CD4-positive, alpha-beta T cell treated with Interleukin-4 for 1 hour (primary cell): ENCODE measurements around the gene SLC30A10.
A peak's percentile ranks its signal among the peaks of the same experiment; 100 is the strongest.
"Not testable (repeated sequence)": the region's sequence is repeated elsewhere in the genome, so short reads cannot be mapped to it uniquely, and the experiment has no call there.

Experiments
- DNase-seq, 2 donors: peaks; one replicate each; pipeline ENCODE4 v3.0.0-alpha.2; 2020 to 2022

The SLC30A10 gene

GRCh38 chr1:219927956-219928790 is at the start of gene SLC30A10:
Gene SLC30A10, minus strand, starts transcription at chr1:219928557. Its CDS starts 117 bp downstream, at chr1:219928440.
- DNase-seq = no peak

GRCh38 chr1:219973213-219973612 is 44.9 kb upstream of the SLC30A10 start:
- DNase-seq = no peak

- no peak for DNase-seq
Measured at GRCh38 chr1:219967361-219967760, 39.0 kb upstream of the SLC30A10 start.

DNA sequence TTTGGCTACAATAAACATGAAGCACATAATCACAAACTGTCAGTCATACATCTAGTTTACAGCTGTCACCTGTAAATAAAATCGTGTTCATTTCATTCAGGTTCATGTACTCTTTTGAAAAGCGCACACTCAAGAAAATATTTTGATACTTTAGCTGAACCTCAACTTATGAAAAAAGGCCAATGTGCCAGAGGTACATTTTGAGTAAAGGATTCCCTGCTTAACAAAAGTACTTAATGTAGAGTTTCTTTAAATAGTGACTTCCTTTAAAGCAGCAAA is 37.7 kb upstream of the SLC30A10 start:
- DNase-seq = no peak

- no peak for DNase-seq
Measured at GRCh38 chr1:219965285-219966070, 37.1 kb upstream of the SLC30A10 start.

GRCh38 chr1:219963432-219963831 is 35.1 kb upstream of the SLC30A10 start:
- DNase-seq = no peak

- DNase-seq = no peak
Measured at GRCh38 chr1:219961684-219962083, 33.3 kb upstream of the SLC30A10 start.

- no peak for DNase-seq
Measured at GRCh38 chr1:219959540-219960203, 31.3 kb upstream of the SLC30A10 start.

- no peak for DNase-seq
Measured at GRCh38 chr1:219958875-219959417, 30.6 kb upstream of the SLC30A10 start.

DNA sequence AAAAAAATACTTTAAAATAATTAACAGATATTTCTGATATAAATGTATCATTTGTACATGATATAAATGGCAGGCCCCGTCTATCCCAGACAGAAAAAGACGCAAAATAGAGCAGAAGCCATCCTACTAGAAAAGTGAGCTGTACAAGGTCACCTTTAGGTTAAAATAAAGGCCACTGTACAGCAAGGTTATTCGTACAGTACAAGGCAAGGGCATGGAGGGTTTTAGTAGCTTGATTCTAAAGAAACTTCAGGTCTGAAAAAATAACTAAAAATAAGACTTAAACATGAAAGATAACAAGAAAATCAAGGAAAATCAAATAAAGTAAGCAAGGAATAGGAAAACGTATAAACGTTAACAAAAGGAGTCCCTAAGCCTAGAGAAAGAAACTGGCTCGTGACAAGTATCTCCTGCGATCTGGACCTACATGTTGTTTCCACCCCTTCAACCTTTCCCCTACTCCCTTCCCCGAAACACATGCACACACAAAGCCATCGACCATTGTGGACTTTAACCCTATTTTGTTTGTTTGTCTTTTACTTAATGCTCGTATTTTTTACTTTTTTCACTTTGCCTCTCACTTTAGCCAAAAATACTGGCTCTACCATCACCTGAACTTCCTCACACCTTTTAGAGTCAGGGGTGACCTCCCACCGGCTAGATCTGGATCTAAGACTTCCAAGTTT is 26.5 kb upstream of the SLC30A10 start:
- no peak for DNase-seq

- no peak for DNase-seq
Measured at GRCh38 chr1:219954052-219954451, 25.7 kb upstream of the SLC30A10 start.

DNA sequence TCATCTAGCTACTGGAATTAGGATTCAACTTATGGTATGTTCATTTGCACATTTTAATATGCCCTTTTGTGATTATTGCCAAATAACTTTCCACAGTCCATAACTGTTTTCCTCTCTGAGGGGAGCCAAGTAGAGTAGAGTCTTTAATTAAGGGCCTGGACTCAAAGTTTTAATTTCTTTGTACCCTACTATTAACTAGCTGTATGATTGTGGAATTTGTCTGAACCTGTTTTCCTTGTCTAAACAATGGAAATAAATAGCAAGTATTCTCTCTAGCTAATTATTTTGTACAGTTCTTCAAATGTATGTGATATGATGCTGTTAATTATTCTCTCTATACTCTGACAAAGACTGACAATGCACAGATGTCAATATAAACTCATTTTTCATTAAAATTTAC is 24.0 kb upstream of the SLC30A10 start:
- DNase-seq = no peak

GRCh38 chr1:219949227-219949626 is 20.9 kb upstream of the SLC30A10 start:
- not testable (repeated sequence) for DNase-seq

- not testable (repeated sequence) for DNase-seq
Measured at GRCh38 chr1:219948766-219949165, 20.4 kb upstream of the SLC30A10 start.

GRCh38 chr1:219945795-219946194 is 17.4 kb upstream of the SLC30A10 start:
- DNase-seq = peak in 1 of 2 donors; percentile 8

DNA sequence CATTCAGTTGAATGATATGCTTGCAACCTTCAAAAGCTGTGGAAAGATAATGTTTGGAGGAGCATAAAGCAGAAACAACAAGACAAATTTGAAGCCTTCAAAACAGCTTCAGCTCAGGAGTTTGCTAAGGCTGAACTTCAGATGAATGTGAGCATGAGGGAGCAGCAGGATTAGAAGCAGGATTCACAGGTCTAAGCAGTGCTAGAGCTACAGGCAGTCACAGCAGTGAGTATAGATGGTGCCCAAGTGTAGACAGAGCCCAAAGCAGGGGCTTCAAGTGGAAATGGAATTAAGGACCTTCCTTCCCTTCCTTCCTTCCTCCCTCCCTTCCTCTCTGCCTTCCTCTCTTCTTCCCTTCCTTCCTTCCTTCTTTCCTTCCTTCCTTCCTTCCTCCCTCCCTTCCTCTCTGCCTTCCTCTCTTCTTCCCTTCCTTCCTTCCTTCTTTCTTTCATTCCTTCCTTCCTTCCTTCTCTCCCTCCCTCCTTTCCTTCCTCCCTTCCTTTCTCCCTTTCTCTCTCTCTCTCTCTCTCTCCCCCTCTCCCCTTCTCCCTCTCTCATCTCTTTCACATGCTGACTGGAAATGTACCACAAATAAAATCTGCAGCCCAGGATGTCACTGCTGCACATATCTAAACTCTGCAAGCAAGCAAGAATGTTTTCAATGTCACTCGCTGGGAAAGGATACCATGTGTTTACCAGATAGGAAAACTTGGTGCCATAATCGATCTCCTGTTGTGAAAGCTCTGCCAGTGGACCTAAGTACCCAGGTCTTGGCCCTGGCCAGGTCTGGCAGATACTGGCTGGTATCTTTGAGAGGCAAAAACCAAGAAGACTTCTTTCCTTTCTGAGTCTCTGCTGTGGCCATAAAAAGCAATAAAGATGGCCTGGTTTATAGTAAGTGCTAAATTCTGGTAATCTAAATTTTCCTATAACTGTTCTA is 13.1 kb upstream of the SLC30A10 start:
- DNase-seq = no peak

DNA sequence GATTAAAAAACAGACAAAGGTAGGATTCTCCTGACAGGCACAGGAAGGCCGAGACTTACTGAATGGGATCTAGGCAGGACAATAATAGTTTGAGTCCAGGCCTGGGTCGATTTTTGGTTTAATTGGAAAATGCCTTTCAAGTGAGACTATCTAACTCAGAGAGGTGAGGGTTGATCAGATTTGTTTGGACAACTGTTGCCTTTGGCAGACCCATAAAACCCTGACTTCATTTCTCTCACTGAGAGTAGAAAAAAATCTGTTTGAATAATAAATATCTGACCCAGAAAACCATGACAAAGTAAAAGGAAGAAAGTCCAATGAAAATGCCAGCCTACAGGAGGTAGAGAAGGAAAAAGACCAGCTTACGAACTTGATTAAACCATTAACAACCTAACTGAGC is 12.3 kb upstream of the SLC30A10 start:
- DNase-seq = no peak

DNA sequence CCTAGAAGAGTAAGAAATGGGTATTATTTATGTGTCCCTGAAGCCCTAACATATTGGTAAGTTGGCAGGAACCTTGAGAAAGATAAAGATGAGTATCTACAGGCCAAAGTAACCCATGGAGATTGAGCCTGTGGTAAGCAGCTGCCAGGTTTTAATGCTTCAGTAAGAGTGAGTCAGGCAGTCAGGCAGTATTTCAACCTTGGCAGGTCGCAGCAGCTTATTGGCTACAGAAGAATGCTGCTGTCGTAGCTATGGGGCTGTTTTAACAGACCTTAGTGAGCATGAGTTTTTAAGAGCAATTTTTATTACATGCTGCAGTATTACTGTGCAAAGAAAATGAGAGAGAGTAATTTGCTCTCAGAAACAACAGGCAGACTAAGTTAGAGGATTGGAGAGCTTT is 10.3 kb upstream of the SLC30A10 start:
- DNase-seq = no peak

GRCh38 chr1:219933763-219934162 is 5.4 kb upstream of the SLC30A10 start:
- not testable (repeated sequence) for DNase-seq

DNA sequence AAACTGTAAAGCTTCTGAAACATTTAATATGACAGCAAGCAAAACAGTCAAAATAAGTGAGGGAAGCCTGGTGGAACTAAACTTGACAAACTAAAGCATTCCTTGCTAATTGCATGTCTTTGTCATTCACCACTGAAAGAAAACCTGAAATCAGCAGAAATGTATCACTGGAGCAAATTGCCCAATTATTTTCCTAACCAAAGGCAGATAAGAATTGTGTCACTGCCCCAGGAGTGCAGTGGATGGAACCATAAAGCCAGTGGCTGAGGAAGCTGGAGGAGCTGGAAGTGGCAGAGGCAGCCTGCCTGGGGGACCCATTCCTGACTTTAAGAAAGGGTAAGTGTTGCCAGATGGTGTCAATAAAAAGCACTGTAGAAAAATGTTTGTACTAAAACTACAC is 2.7 kb upstream of the SLC30A10 start:
- DNase-seq = no peak

GRCh38 chr1:219928791-219929118 is 398 bp upstream of the SLC30A10 start:
- no peak for DNase-seq
